ENCODE results near the gene TPK1. TPM values are rescaled to one million over a fixed set of nuclear protein-coding genes. Genes with fewer than 3 reads are reported as not detected.

The TPK1 gene
- total and polyA plus RNA-seq, 8 donors = 1.8 to 13.0 (median 4.3) TPM

GRCh38 chr7:144818511-144818910 is 17.3 kb downstream of the TPK1 start:
- no peak overlapping the region for H3K4me3 ChIP-seq
- 49 to 82% (median 66%) methylated on average over 4 of the region's 4 CpGs for WGBS, 5 donors
- H3K27ac ChIP-seq = no peak overlapping the region
- intact Hi-C loops (cut with DNase I; ENCODE audit: low total_unique reads) = no loop called here
- no peaks in the 10 kb centered on the region for H3K27me3 ChIP-seq
- no peak for TF ChIP-seq POLR2A (IDR thresholded peaks at IDR 0.05)
- TF ChIP-seq CTCF (IDR thresholded peaks at IDR 0.05) = no peak
- no peak for TF ChIP-seq EP300 (IDR thresholded peaks at IDR 0.05)
- TF ChIP-seq POLR2AphosphoS5 (IDR thresholded peaks at IDR 0.05) = no peak
- no peaks in the 10 kb centered on the region for H3K9me3 ChIP-seq
- no peaks in the 10 kb centered on the region for H3K36me3 ChIP-seq
- DNase-seq = peak in 1 of 2 donors; percentile 44
- peaks cover 0 to 5% (median 0%) of the 10 kb centered on the region in 4 donors for H3K4me1 ChIP-seq

GRCh38 chr7:144817001-144817400 is 18.9 kb downstream of the TPK1 start:
- no peak for TF ChIP-seq EP300 (IDR thresholded peaks at IDR 0.05)
- TF ChIP-seq CTCF (IDR thresholded peaks at IDR 0.05) = no peak
- TF ChIP-seq POLR2AphosphoS5 (IDR thresholded peaks at IDR 0.05) = no peak
- TF ChIP-seq POLR2A (IDR thresholded peaks at IDR 0.05) = no peak
- no peak for DNase-seq
- Histone ChIP-seq H3K36me3 (no peaks in the 10 kb centered on the region), H3K9me3 (no peaks in the 10 kb centered on the region), H3K27ac (no peak overlapping the region), H3K27me3 (no peaks in the 10 kb centered on the region), H3K4me3 (no peak overlapping the region), H3K4me1 (peaks cover 0 to 5% (median 0%) of the 10 kb centered on the region in 4 donors)
- WGBS, 5 donors = 79 to 88% (median 87%) methylated on average over 3 of the region's 3 CpGs
- intact Hi-C loops (cut with DNase I; ENCODE audit: low total_unique reads) = no loop called here

GRCh38 chr7:144814299-144814698 is 21.6 kb downstream of the TPK1 start:
- Histone ChIP-seq H3K4me3 (no peak overlapping the region), H3K36me3 (no peaks in the 10 kb centered on the region), H3K9me3 (no peaks in the 10 kb centered on the region), H3K4me1 (peaks cover 0 to 5% (median 0%) of the 10 kb centered on the region in 4 donors), H3K27ac (no peak overlapping the region), H3K27me3 (no peaks in the 10 kb centered on the region)
- DNase-seq = no peak
- intact Hi-C loops (cut with DNase I; ENCODE audit: low total_unique reads) = no loop called here
- WGBS, 5 donors = 87 to 94% (median 92%) methylated on average over 1 of the region's 1 CpG
- TF ChIP-seq POLR2A (IDR thresholded peaks at IDR 0.05) = no peak
- no peak for TF ChIP-seq CTCF (IDR thresholded peaks at IDR 0.05)
- TF ChIP-seq POLR2AphosphoS5 (IDR thresholded peaks at IDR 0.05) = no peak
- TF ChIP-seq EP300 (IDR thresholded peaks at IDR 0.05) = no peak

- H3K9me3 ChIP-seq = no peaks in the 10 kb centered on the region
- no peak overlapping the region for H3K4me3 ChIP-seq
- peak in 1 of 2 donors; percentile 26 for DNase-seq
- WGBS, 5 donors = 60 to 77% (median 71%) methylated on average over 5 of the region's 5 CpGs
- no peaks in the 10 kb centered on the region for H3K27me3 ChIP-seq
- H3K4me1 ChIP-seq = no peaks in the 10 kb centered on the region
- no peak overlapping the region for H3K27ac ChIP-seq
- no peak for TF ChIP-seq CTCF (IDR thresholded peaks at IDR 0.05)
- TF ChIP-seq POLR2A (IDR thresholded peaks at IDR 0.05) = no peak
- no peak for TF ChIP-seq POLR2AphosphoS5 (IDR thresholded peaks at IDR 0.05)
- no peak for TF ChIP-seq EP300 (IDR thresholded peaks at IDR 0.05)
- intact Hi-C loops (cut with DNase I; ENCODE audit: low total_unique reads) = no loop called here
- H3K36me3 ChIP-seq = no peaks in the 10 kb centered on the region
Observed at GRCh38 chr7:144812379-144813283, 23.2 kb downstream of the TPK1 start.
